HL-60 (cell line): Measurements from ENCODE around the gene PRDX6.
A peak's percentile ranks its signal among the peaks of the same experiment; 100 is the strongest.
"Not testable (repeated sequence)": the region's sequence is repeated elsewhere in the genome, so short reads cannot be mapped to it uniquely, and the experiment has no call there.

Experiments
- DNase-seq, 2 experiments: peaks; one replicate each; pipeline ENCODE4 v3.0.0-alpha.2; 2010 to 2020; ENCODE audit warnings: low read depth in 1 of 2, low spot score in 1 of 2
- H3K27ac ChIP-seq: fragments of 250-450 bp; sonication (Bioruptor Pico); replicated peaks from 2 replicates; pipeline ENCODE4 v1.5.1; 2020; ENCODE audit warnings: mild to moderate bottlenecking, moderate library complexity
- H3K27me3 ChIP-seq: fragments of 250-450 bp; sonication (Bioruptor Pico); 2 replicates; pipeline ENCODE4 v1.5.1; 2021; ENCODE audit warnings: mild to moderate bottlenecking, moderate library complexity; ENCODE audit not compliant: insufficient read depth, poor library complexity, severe bottlenecking
- H3K4me3 ChIP-seq: replicated peaks from 2 replicates; pipeline ENCODE4 v1.5.1; 2011; ENCODE audit warnings: mild to moderate bottlenecking, control low read depth, low read length; ENCODE audit not compliant: insufficient read depth
- CTCF ChIP-seq: IDR thresholded peaks from one replicate; pipeline ENCODE4 v1.5.1; 2011; ENCODE audit warnings: low read length, control low read depth, inconsistent platforms; ENCODE audit not compliant: insufficient read depth
- GABPA ChIP-seq: IDR thresholded peaks from 2 replicates; pipeline ENCODE4 v1.6.1; 2012; ENCODE audit warnings: low read depth
- POLR2AphosphoS5 ChIP-seq: IDR thresholded peaks from 2 replicates; pipeline ENCODE4 v1.6.1; 2012; ENCODE audit warnings: low read depth
- SPI1 ChIP-seq: IDR thresholded peaks from 2 replicates; pipeline ENCODE4 v1.6.1; 2012; ENCODE audit warnings: low read depth, mild to moderate bottlenecking, borderline replicate concordance
- TF ChIP-seq, protein P1 (sequence below): IDR thresholded peaks from 2 replicates; pipeline ENCODE4 v1.6.1; 2012; ENCODE audit warnings: low read depth; ENCODE audit not compliant: insufficient replicate concordance

PRDX6 gene

DNA sequence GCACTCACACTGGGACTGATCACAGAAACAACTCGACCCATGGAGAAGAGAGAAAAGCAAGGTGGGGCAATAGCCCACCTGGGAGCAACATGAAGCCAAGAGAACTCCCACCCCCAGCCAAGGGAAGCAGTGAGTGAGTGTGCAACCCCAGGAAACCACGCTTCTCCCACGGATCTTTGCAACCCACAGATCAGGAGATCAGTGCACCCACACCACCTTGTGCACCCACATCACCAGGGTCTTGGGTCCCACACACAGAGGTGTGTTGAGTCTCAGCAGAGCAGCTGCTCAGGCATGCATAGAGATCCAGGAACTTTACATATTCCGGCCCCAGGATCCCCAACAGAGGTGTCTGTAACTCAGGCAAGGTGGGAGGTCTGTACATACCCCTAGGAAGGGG, 17.2 kb upstream of the PRDX6 start:
- H3K4me3 ChIP-seq = no peak overlapping the region
- peak in 1 of 2 experiments; percentile 5 for DNase-seq
- TF ChIP-seq CTCF (no peak), GABPA (no peak), SPI1 (no peak), POLR2AphosphoS5 (no peak)
- TF ChIP-seq, protein P1, sequence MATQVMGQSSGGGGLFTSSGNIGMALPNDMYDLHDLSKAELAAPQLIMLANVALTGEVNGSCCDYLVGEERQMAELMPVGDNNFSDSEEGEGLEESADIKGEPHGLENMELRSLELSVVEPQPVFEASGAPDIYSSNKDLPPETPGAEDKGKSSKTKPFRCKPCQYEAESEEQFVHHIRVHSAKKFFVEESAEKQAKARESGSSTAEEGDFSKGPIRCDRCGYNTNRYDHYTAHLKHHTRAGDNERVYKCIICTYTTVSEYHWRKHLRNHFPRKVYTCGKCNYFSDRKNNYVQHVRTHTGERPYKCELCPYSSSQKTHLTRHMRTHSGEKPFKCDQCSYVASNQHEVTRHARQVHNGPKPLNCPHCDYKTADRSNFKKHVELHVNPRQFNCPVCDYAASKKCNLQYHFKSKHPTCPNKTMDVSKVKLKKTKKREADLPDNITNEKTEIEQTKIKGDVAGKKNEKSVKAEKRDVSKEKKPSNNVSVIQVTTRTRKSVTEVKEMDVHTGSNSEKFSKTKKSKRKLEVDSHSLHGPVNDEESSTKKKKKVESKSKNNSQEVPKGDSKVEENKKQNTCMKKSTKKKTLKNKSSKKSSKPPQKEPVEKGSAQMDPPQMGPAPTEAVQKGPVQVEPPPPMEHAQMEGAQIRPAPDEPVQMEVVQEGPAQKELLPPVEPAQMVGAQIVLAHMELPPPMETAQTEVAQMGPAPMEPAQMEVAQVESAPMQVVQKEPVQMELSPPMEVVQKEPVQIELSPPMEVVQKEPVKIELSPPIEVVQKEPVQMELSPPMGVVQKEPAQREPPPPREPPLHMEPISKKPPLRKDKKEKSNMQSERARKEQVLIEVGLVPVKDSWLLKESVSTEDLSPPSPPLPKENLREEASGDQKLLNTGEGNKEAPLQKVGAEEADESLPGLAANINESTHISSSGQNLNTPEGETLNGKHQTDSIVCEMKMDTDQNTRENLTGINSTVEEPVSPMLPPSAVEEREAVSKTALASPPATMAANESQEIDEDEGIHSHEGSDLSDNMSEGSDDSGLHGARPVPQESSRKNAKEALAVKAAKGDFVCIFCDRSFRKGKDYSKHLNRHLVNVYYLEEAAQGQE = no peak
- H3K27me3 ChIP-seq = no peaks in the 10 kb centered on the region
- no peak overlapping the region for H3K27ac ChIP-seq

DNA sequence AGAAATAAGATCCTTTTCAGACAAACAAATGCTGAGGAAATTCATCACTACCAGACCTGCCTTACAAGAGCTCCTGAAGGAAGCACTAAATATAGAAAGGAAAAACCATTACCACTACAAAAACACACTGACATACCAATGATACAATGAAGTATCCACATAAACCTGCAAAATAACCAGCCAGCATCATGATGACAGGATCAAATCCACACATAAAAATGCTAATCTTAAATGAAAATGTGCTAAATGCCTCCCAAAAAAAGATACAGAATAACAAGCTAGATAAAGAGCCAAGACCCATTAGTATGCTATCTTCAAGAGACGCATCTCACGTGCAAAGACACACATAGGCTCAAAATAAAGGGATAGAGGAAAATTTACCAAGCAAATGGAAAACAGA, 14.5 kb upstream of the PRDX6 start:
- not testable (repeated sequence) for H3K27ac ChIP-seq, H3K27me3 ChIP-seq, H3K4me3 ChIP-seq, DNase-seq

DNA sequence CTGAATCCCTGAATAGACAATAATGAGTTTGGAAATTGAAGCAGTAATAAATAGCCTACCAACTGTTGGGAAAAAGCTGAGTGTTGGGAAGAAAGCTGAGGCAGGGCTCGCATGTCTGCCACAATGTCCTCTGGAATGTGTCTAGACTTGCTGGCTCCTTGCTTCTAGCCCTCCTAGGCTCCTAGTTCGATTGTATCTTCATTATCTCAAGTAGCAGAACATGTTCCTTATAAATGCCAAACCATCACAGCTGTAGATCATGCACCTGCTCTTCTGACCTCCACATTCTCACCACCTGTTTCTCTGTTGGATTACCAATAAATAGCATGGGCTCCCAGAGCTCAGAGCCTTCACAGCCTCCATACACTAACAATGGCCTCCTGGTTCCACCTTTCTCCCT, 12.9 kb upstream of the PRDX6 start:
- not testable (repeated sequence) for H3K4me3 ChIP-seq, DNase-seq, H3K27ac ChIP-seq, H3K27me3 ChIP-seq

DNA sequence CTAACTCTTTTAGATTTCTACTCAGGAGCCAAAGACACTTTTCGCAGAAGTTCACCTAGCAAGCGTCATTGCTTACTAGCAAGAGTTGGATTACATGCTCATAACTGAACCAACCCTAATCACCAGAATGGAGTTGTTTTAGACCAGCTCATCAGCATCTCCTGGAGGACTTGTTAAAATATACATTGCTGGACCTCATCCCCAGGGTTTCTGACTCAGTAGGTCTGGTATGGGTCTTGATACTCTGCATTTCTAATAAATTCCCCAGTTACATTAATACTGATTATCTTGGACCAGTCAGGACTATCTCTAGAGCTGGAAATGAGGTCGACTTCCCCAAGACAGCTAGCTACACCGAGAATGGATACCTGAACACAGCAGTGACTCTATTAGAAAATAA, 9.7 kb upstream of the PRDX6 start:
- TF ChIP-seq CTCF (no peak), SPI1 (no peak), GABPA (no peak), POLR2AphosphoS5 (no peak)
- TF ChIP-seq, protein P1 = no peak

GRCh38 chr1:173469656-173470055, 7.5 kb upstream of the PRDX6 start:
- TF ChIP-seq SPI1 = no peak
- H3K4me3 ChIP-seq = no peak overlapping the region

More for the DNA sequence above, 9.7 kb upstream of the PRDX6 start:
- DNase-seq = no peak
- Histone ChIP-seq H3K27ac (no peak overlapping the region), H3K27me3 (no peaks in the 10 kb centered on the region), H3K4me3 (no peak overlapping the region)

More at GRCh38 chr1:173469656-173470055, 7.5 kb upstream of the PRDX6 start:
- Histone ChIP-seq H3K27me3 (no peaks in the 10 kb centered on the region), H3K27ac (no peak overlapping the region)
- DNase-seq = no peak
